Activated CD4-positive, alpha-beta T cell treated with anti-CD3 and anti-CD28 coated beads, Interleukin-2, amount 50 U/mL, for 1 hour (primary cell): ENCODE results near the gene ZIC5.

Experiments
- DNase-seq: peaks from one replicate; pipeline ENCODE4 v3.0.0-alpha.2; 2020

Gene ZIC5

GRCh38 chr13:99974939-99975561, 3.5 kb upstream of the ZIC5 start:
- DNase-seq, result no peak

GRCh38 chr13:99974296-99974938, 2.9 kb upstream of the ZIC5 start:
- no peak for DNase-seq

GRCh38 chr13:99973808-99974185, 2.2 kb upstream of the ZIC5 start:
- no peak for DNase-seq

- DNase-seq, result no peak
Observed at GRCh38 chr13:99973163-99973807, 1.7 kb upstream of the ZIC5 start.

- DNase-seq, result no peak
Observed at GRCh38 chr13:99972190-99972731, 694 bp upstream of the ZIC5 start.

- DNase-seq, result no peak
Observed at GRCh38 chr13:99970651-99971575, 654 bp downstream of the ZIC5 start.

GRCh38 chr13:99969919-99970650, 1.5 kb downstream of the ZIC5 start:
- no peak for DNase-seq

GRCh38 chr13:99969453-99969918, 2.1 kb downstream of the ZIC5 start:
- DNase-seq, result no peak

GRCh38 chr13:99968521-99969452, 2.8 kb downstream of the ZIC5 start:
- DNase-seq, result no peak

- no peak for DNase-seq
Observed at GRCh38 chr13:99967869-99968520, 3.6 kb downstream of the ZIC5 start.

- no peak for DNase-seq
Observed at GRCh38 chr13:99967498-99967868, 4.1 kb downstream of the ZIC5 start.

- DNase-seq, result no peak
Observed at GRCh38 chr13:99966064-99966805, 5.3 kb downstream of the ZIC5 start.

- no peak for DNase-seq
Observed at GRCh38 chr13:99965329-99966000, 6.1 kb downstream of the ZIC5 start.

GRCh38 chr13:99963816-99964339, 7.7 kb downstream of the ZIC5 start:
- no peak for DNase-seq

- no peak for DNase-seq
Observed at GRCh38 chr13:99962242-99962641, 9.3 kb downstream of the ZIC5 start.

- no peak for DNase-seq
Observed at GRCh38 chr13:99961636-99962035, 9.9 kb downstream of the ZIC5 start.

- no peak for DNase-seq
Observed at GRCh38 chr13:99960663-99961311, 10.8 kb downstream of the ZIC5 start.

- no peak for DNase-seq
Observed at GRCh38 chr13:99959540-99960230, 11.9 kb downstream of the ZIC5 start.
